Embryonic facial prominence (tissue), 1 donor: Measurements from ENCODE around the gene GBP4.

Experiments used
- DNase-seq: peaks from one replicate; pipeline ENCODE4 v3.0.0-alpha.2; 2016; ENCODE audit errors: extremely low spot score

The GBP4 gene

GRCh38 chr1:89171067-89171438 lies 27.7 kb downstream of the GBP4 start:
- DNase-seq = no peak

- no peak for DNase-seq
Measured at GRCh38 chr1:89170170-89171066, 28.3 kb downstream of the GBP4 start.

DNA sequence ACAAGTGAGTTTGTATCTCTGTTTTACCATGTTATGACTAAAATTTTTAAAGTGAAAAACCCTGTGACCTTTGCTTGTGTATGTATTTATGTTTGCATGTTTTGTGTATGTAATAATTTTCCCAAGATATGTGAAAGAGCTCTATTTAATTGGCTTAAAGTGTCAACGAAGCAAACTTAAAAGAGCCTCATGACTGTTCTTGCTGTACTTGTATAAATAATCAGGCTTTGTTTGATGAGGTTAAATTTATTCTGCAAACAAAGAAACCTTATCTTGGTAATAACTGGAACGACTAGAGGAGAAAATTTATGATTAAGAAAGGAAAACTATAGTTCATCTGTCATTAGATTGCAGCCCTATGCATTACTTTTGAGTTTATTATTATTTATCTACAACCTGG lies 29.6 kb downstream of the GBP4 start:
- no peak for DNase-seq

GRCh38 chr1:89167590-89168230 lies 31.0 kb downstream of the GBP4 start:
- DNase-seq = no peak

- no peak for DNase-seq
Measured at GRCh38 chr1:89166705-89167104, 32.0 kb downstream of the GBP4 start.

GRCh38 chr1:89165811-89166210 lies 32.9 kb downstream of the GBP4 start:
- no peak for DNase-seq

GRCh38 chr1:89151047-89151446 lies 47.7 kb downstream of the GBP4 start:
- no peak for DNase-seq

DNA sequence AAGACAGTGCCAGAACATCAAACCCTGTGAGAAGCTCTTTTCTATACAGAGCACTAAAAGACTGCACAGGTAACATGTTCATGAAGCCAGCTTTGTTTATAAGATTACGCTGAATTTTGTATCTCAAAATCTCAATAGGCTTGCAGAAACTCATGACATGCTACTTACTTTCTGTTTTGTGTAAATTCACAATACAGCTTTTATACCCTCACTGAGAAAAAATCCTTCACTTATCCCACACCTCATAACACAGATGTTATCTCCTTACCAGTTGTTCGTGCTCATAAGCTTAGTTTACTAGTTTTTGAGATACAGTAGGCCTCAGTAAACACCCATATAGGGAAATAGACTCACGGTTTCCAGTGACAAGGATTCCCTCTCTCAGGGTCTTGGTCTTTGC lies 48.8 kb downstream of the GBP4 start:
- no peak for DNase-seq

- no peak for DNase-seq
Measured at GRCh38 chr1:89149229-89149628, 49.5 kb downstream of the GBP4 start.

- DNase-seq = no peak
Measured at GRCh38 chr1:89147678-89148658, 50.8 kb downstream of the GBP4 start.

DNA sequence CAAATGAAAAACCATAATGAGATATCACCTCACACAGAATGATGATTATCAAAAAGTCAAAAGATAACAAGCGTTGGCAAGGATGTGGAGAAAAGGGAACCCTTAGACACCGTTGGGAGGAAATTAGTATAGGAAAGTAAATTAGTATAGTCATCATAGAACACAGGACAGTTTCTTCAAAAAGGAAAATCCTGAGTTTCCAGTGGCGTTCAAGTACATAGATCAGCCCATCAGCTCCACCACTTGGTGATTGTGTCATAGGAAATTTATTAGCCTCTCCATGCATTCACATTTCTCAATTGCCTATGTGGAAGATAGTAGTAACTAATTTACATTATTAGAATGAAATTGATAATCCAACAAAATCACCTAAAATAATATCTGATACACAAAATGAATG lies 52.0 kb downstream of the GBP4 start:
- DNase-seq = no peak

DNA sequence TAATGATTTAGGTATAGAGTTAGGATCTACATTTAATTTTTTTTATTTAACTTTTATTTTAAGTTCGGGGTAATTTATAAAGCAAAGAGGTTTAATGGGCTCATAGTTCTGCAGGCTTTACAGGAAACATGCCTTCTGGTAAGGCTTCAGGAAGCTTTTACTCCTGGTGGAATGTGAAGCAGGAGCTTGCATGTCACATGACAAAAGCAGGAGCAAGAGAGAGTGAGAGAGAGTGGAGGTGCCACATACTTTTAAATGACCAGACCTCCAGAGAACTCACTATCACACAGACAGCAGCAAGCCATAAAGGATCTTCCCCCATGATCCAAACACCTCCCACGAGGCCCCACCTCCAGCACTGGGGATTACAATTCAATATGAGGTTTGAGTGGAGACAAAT lies 55.3 kb downstream of the GBP4 start:
- DNase-seq = no peak

GRCh38 chr1:89142160-89142559 lies 56.6 kb downstream of the GBP4 start:
- DNase-seq = no peak

- no peak for DNase-seq
Measured at GRCh38 chr1:89133747-89134146, 65.0 kb downstream of the GBP4 start.
